Esophagus (tissue), 2 donors: ENCODE data around the gene TAGLN3. TPM values are rescaled to one million over a fixed set of nuclear protein-coding genes. Genes with fewer than 3 reads are reported as not detected.

ENCODE experiments used
- H3K27ac ChIP-seq, 2 donors: one replicate each; pipeline ENCODE4 v1.5.1; 2013; ENCODE audit warnings: low read depth in 2 of 2, mild to moderate bottlenecking in 2 of 2, inconsistent platforms in 1 of 2, low read length in 1 of 2, moderate library complexity in 1 of 2
- H3K27me3 ChIP-seq, 2 donors: one replicate each; pipeline ENCODE4 v1.6.1; 2013; ENCODE audit warnings: low read length in 2 of 2, control low read depth in 1 of 2, mild to moderate bottlenecking in 1 of 2; ENCODE audit not compliant: insufficient read depth in 2 of 2, control insufficient read depth in 1 of 2
- H3K36me3 ChIP-seq, 2 donors: one replicate each; pipeline ENCODE4 v1.6.1; 2013; ENCODE audit warnings: low read length in 1 of 2; ENCODE audit not compliant: control insufficient read depth in 2 of 2, insufficient read depth in 2 of 2
- H3K4me1 ChIP-seq, 2 donors: one replicate each; pipeline ENCODE4 v1.6.1; 2013; ENCODE audit warnings: low read length in 1 of 2; ENCODE audit not compliant: control insufficient read depth in 2 of 2, insufficient read depth in 2 of 2
- H3K4me3 ChIP-seq, 2 donors: one replicate each; pipeline ENCODE4 v1.5.1; 2013; ENCODE audit warnings: low read length in 2 of 2, mild to moderate bottlenecking in 2 of 2, low read depth in 1 of 2, moderate library complexity in 1 of 2
- H3K9me3 ChIP-seq, 2 donors: one replicate each; pipeline ENCODE4 v1.6.1; 2013; ENCODE audit warnings: mild to moderate bottlenecking in 2 of 2, low read depth in 1 of 2, low read length in 1 of 2, moderate library complexity in 1 of 2; ENCODE audit not compliant: control insufficient read depth in 2 of 2, insufficient read depth in 1 of 2
- WGBS, 2 donors: extraction: QIAGEN DNeasy Blood & Tissue Kit; methylation state at CpG; one replicate each; pipeline ENCODE4 v1.1.7; 2013; 5-methylcytosine and 5-hydroxymethylcytosine counted together
- polyA plus RNA-seq, 2 donors: library from polyadenylated mRNA; stranded (reverse); fragments of 200-250 nt; gene quantifications; one replicate each; pipeline ENCODE4 v1.2.3, GENCODE V29; 2013
- donor health status: healthy with polysubstance abuse.
- donor health status: Bipolar disorder and iron deficiency.

TAGLN3 gene
- polyA plus RNA-seq, 2 donors: 0.02 to 0.06 TPM

DNA sequence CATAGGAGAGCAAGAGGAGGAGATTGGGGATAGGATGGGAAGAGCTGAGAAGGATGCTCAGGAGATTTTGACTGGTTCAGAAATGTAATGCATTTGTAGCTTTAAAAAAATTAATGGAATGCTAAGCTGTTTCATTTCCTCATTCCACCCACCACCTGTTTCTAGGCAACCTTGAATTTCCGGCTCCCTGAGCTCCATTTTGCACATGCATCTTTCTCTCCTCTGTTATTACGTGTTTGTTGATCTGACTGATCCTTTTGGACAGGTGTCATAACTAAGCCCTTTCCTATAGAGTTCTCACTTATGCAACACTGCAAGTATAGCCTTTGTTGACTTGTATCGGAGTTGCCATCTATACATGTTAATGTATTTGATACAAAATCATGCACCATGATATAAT lies 40.1 kb downstream of the TAGLN3 start:
- Histone ChIP-seq H3K4me3 (no peak overlapping the region), H3K27me3 (no peaks in the 10 kb centered on the region), H3K9me3 (no peaks in the 10 kb centered on the region), H3K27ac (no peak overlapping the region), H3K36me3 (no peaks in the 10 kb centered on the region), H3K4me1 (no peaks in the 10 kb centered on the region)
- WGBS, 2 donors: 56 to 58% methylated on average over 3 of the region's 3 CpGs

- H3K27ac ChIP-seq: no peak overlapping the region
- H3K36me3 ChIP-seq: no peaks in the 10 kb centered on the region
- no peak overlapping the region for H3K4me3 ChIP-seq
- H3K9me3 ChIP-seq: no peaks in the 10 kb centered on the region
- no peaks in the 10 kb centered on the region for H3K27me3 ChIP-seq
- no peaks in the 10 kb centered on the region for H3K4me1 ChIP-seq
Observed at GRCh38 chr3:112041321-112041720, 42.6 kb downstream of the TAGLN3 start.

DNA sequence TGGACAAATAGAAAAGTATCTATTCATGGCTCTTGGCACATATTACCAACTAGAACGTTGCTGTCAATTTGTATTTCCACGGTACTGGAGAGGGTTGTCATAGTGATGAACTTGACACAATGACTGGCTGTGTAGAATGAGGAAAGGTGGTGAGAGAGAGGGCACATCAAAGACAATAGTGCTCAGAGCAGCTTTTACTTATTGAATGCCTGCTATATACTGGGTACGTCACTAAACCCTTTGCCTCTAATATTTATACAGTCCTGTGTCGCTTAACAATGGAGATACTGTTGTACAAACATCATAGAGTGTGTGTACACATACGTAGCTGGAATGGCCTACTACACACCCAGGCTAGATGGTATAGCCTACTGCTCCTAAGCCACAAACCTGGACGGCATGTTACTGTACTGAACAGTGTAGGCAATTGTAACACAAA lies 44.1 kb downstream of the TAGLN3 start:
- no peak overlapping the region for H3K27ac ChIP-seq
- WGBS, 2 donors: 54 to 58% methylated on average over 6 of the region's 6 CpGs
- H3K9me3 ChIP-seq: no peaks in the 10 kb centered on the region
- H3K36me3 ChIP-seq: no peaks in the 10 kb centered on the region
- H3K4me3 ChIP-seq: no peak overlapping the region
- no peaks in the 10 kb centered on the region for H3K4me1 ChIP-seq
- H3K27me3 ChIP-seq: no peaks in the 10 kb centered on the region

GRCh38 chr3:112043621-112044201 lies 45.0 kb downstream of the TAGLN3 start:
- Histone ChIP-seq H3K4me3 (no peak overlapping the region), H3K27ac (no peak overlapping the region)

DNA sequence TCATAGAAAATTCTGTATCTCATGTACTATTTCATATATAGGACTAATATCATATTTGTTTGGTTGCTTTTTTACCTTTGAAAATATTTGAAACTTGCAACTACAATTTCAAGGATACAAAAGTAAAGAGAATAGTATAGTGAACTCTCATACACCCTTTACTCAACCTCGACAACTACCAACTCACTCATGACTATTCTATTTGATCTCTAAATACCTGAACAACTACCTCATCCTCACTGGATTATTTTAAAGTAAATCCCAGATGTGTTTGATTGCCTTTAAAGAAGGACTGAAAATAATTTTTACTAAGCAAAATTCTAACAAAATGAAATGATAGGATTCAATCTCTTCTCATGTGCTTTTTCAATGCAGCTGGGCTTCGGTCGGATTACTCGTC lies 47.9 kb downstream of the TAGLN3 start:
- no peaks in the 10 kb centered on the region for H3K9me3 ChIP-seq
- H3K36me3 ChIP-seq: no peaks in the 10 kb centered on the region
- H3K4me1 ChIP-seq: no peaks in the 10 kb centered on the region
- no peaks in the 10 kb centered on the region for H3K27me3 ChIP-seq
- H3K27ac ChIP-seq: no peak overlapping the region
- H3K4me3 ChIP-seq: no peak overlapping the region
- 61 to 73% methylated on average over 4 of the region's 4 CpGs for WGBS, 2 donors

More at GRCh38 chr3:112043621-112044201, 45.0 kb downstream of the TAGLN3 start:
- Histone ChIP-seq H3K9me3 (no peaks in the 10 kb centered on the region), H3K4me1 (no peaks in the 10 kb centered on the region), H3K36me3 (no peaks in the 10 kb centered on the region), H3K27me3 (no peaks in the 10 kb centered on the region)
- 11 to 14% methylated on average over 7 of the region's 7 CpGs for WGBS, 2 donors

DNA sequence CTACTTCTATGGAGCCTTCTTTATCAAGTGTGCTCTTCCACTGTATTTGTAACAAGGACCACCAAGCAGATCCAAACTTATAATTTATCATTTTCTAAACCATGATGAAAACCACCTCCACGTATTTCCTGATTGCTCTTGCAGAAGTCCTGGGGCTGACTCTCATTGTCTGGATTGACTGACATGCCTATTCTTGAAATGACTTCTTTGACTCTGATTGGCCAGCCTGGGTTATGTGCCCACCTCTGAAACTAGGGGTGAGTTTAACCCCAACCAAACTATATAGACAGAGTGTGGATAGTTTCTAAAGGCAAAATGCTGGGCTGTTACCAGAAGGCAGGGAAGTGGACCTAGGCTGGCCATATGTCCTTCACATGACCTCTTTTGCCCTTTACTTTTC lies 48.5 kb downstream of the TAGLN3 start:
- WGBS, 2 donors: 71 to 77% methylated on average over 1 of the region's 1 CpG
- no peak overlapping the region for H3K27ac ChIP-seq
- no peaks in the 10 kb centered on the region for H3K27me3 ChIP-seq
- no peaks in the 10 kb centered on the region for H3K36me3 ChIP-seq
- no peak overlapping the region for H3K4me3 ChIP-seq
- H3K9me3 ChIP-seq: no peaks in the 10 kb centered on the region
- H3K4me1 ChIP-seq: no peaks in the 10 kb centered on the region

- Histone ChIP-seq H3K4me1 (no peaks in the 10 kb centered on the region), H3K4me3 (no peak overlapping the region), H3K27me3 (no peaks in the 10 kb centered on the region), H3K9me3 (no peaks in the 10 kb centered on the region), H3K27ac (no peak overlapping the region), H3K36me3 (no peaks in the 10 kb centered on the region)
- 75 to 78% methylated on average over 8 of the region's 8 CpGs for WGBS, 2 donors
Observed at GRCh38 chr3:112048911-112049310, 50.2 kb downstream of the TAGLN3 start.

DNA sequence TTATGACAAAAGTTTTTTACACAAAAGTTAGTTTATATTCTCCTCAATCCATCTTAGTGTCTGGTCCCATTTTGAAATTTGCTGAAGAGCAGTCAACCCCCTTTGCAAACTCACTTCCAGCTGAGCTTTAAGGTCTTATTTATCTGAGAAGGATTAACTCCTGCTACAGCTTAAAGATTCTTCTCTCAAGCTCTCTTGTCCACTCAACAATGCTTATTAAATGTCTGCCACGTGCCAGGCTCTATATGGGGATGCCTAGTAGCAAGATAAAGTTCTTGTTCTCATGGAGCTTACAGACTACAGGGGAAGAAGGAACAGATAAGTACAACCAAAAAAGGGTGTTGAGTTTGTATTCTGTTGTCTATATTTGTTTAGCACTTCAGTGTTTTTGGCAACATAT lies 54.5 kb downstream of the TAGLN3 start:
- H3K9me3 ChIP-seq: no peaks in the 10 kb centered on the region
- H3K27me3 ChIP-seq: no peaks in the 10 kb centered on the region
- WGBS, 2 donors: 49% methylated on average over 1 of the region's 1 CpG
- no peak overlapping the region for H3K27ac ChIP-seq
- H3K4me3 ChIP-seq: no peak overlapping the region
- H3K36me3 ChIP-seq: no peaks in the 10 kb centered on the region
- H3K4me1 ChIP-seq: no peaks in the 10 kb centered on the region

DNA sequence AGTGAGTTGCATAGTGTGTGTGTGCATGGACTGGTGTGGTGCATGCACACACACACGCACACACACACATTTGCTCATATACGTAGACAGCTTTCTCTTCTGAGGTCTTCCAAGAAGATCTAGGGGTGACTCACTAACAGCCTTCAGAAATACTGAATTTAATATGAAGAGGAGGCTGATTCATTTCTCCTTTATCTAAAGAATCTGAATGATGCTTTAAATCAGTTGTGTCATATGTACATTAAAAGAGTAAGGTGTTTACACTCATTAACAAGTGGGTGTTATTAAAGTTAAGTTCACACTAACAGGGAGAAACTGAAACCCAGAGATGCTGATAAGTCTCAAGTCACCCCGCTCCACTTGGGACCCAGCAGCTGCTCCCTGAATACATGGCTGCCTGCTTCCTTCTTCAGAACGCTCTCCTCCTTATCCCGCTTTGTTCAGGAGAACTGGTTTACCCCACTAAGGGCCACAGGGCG lies 57.8 kb downstream of the TAGLN3 start:
- H3K27me3 ChIP-seq: no peaks in the 10 kb centered on the region
- 71 to 74% methylated on average over 6 of the region's 6 CpGs for WGBS, 2 donors
- no peak overlapping the region for H3K4me3 ChIP-seq
- H3K27ac ChIP-seq: no peak overlapping the region
- no peaks in the 10 kb centered on the region for H3K9me3 ChIP-seq
- H3K4me1 ChIP-seq: no peaks in the 10 kb centered on the region
- H3K36me3 ChIP-seq: no peaks in the 10 kb centered on the region

DNA sequence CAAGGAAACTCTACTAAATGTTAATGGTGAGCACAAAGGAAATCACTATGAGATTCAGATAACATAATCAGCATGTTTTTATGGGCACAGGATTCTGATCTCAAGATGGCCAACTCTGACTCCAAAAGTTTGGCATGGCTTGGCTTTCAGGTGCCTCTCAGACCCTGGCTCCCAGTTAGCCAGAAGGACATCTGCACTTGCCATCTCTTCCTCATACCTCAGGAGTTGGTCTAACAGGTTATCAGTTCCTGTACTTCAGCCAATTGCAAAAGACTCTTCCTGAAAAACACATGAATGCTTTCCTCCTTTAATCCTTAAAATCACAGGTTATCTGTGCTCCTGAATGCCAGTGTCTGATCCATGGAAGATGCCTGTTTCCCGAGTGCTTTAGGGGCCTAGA lies 60.8 kb downstream of the TAGLN3 start:
- Histone ChIP-seq H3K36me3 (no peaks in the 10 kb centered on the region), H3K27me3 (no peaks in the 10 kb centered on the region), H3K9me3 (no peaks in the 10 kb centered on the region), H3K27ac (no peak overlapping the region), H3K4me1 (no peaks in the 10 kb centered on the region), H3K4me3 (no peak overlapping the region)
- WGBS, 2 donors: 54 to 61% methylated on average over 1 of the region's 1 CpG
